K562 (cell line): Measurements from ENCODE around the gene SMAD3. TPM values are rescaled to one million over a fixed set of nuclear protein-coding genes. Genes with fewer than 3 reads are reported as not detected.

Experiments
- ATAC-seq: fragments of 200-7000 bp; cut with Tn5 transposase; 3 replicates; pipeline ENCODE4 v1.9.1; 2020; ENCODE audit warnings: moderate library complexity
- BruUV-seq: library from RNA; stranded (reverse); fragments of 400-500 nt; replicated peaks from 2 replicates; lab custom pipeline; 2021; lab: Mats Ljungman, UMichigan
- CTCF ChIA-PET: fragments of 300-600 bp; formaldehyde crosslinking; extraction: SDS; loops from one replicate; lab custom pipeline; 2021; ENCODE audit warnings: low intra/inter-chr PET ratio; lab: Yijun Ruan, JAX
- POLR2A ChIA-PET: fragments of 300-600, 350-650 bp; sonication (Branson Sonifier 250); formaldehyde crosslinking; extraction: SDS; loops from one replicate; lab custom pipeline; 2021; ENCODE audit warnings: antibody characterized with exemption, inconsistent platforms; lab: Yijun Ruan, JAX
- DNase-seq, 4 experiments: peaks; one replicate each; pipeline versions ENCODE4 v3.0.0 to v3.0.0-alpha.2; 2011 to 2018; ENCODE audit warnings: low spot score in 3 of 4, mixed read lengths in 3 of 4; ENCODE audit errors: extremely low read depth in 1 of 4
- FAIRE-seq: peaks from 2 replicates; lab custom pipeline; 2011; peaks lifted over from hg19 to GRCh38; lab: Jason Lieb, UNC
- H2AFZ ChIP-seq: 2 replicates; pipeline ENCODE4 v1.6.0; 2011; ENCODE audit warnings: low read depth, low read length, control low read depth, inconsistent platforms
- H3K27ac ChIP-seq: fragments of 200-600 bp; 3 replicates; pipeline ENCODE4 v1.8.0; 2011; ENCODE audit warnings: low read depth, mild to moderate bottlenecking, control low read depth, inconsistent platforms, low read length, moderate library complexity, mixed read lengths; ENCODE audit errors: extremely low read depth
- H3K27me3 ChIP-seq, 2 experiments: fragments of 300-600 bp in 1 of 2; 2 replicates in 1 of 2; 3 replicates in 1 of 2; pipeline versions ENCODE4 v1.6.0 to v1.8.0; 2011; ENCODE audit warnings: inconsistent platforms in 2 of 2, low read length in 2 of 2, mild to moderate bottlenecking in 1 of 2, mixed read lengths in 1 of 2, moderate library complexity in 1 of 2; ENCODE audit not compliant: control insufficient read depth in 2 of 2, insufficient read depth in 2 of 2
- H3K36me3 ChIP-seq: fragments of 300-600 bp; 3 replicates; pipeline ENCODE4 v1.8.0; 2011; ENCODE audit warnings: mild to moderate bottlenecking, low read length, inconsistent platforms; ENCODE audit not compliant: control insufficient read depth, insufficient read depth
- H3K4me1 ChIP-seq, 2 experiments: fragments of 200-600 bp in 1 of 2; replicated peaks in 1 of 2; 2 replicates in 1 of 2; 3 replicates in 1 of 2; pipeline versions ENCODE4 v1.5.1 to v1.8.0; 2011; ENCODE audit warnings: inconsistent platforms in 2 of 2, low read length in 2 of 2, mild to moderate bottlenecking in 1 of 2, mixed read lengths in 1 of 2, moderate library complexity in 1 of 2; ENCODE audit not compliant: control insufficient read depth in 2 of 2, insufficient read depth in 2 of 2
- H3K4me2 ChIP-seq: 2 replicates; pipeline ENCODE4 v1.6.1; 2011; ENCODE audit warnings: low read length, control low read depth, inconsistent platforms, mixed read lengths; ENCODE audit not compliant: insufficient read depth
- H3K4me3 ChIP-seq: fragments of 200-600 bp; sonication (generic), shearing (Covaris generic); 2 replicates; pipeline ENCODE4 v1.5.1; 2016; ENCODE audit warnings: control low read depth, inconsistent platforms
- H3K79me2 ChIP-seq: fragments of 200-600 bp; 3 replicates; pipeline ENCODE4 v1.8.0; 2011; ENCODE audit warnings: low read length, inconsistent platforms; ENCODE audit not compliant: control insufficient read depth, insufficient read depth
- H3K9ac ChIP-seq, 2 experiments: 2 replicates each; pipeline versions ENCODE4 v1.6.0 to v1.6.1; 2011; ENCODE audit warnings: low read depth in 2 of 2, low read length in 2 of 2, control low read depth in 1 of 2, inconsistent platforms in 1 of 2, mild to moderate bottlenecking in 1 of 2, mixed read lengths in 1 of 2; ENCODE audit not compliant: insufficient read depth in 1 of 2
- H3K9me1 ChIP-seq: one replicate; pipeline ENCODE4 v1.6.0; 2011; ENCODE audit warnings: inconsistent platforms, mild to moderate bottlenecking, low read length, moderate library complexity; ENCODE audit not compliant: control insufficient read depth, insufficient read depth
- H3K9me3 ChIP-seq: replicated peaks from 2 replicates; pipeline ENCODE4 v1.5.1; 2011; ENCODE audit warnings: low read depth, low read length, inconsistent platforms; ENCODE audit not compliant: control insufficient read depth, insufficient read depth
- H4K20me1 ChIP-seq: replicated peaks from 2 replicates; pipeline ENCODE4 v1.6.1; 2011; ENCODE audit warnings: low read length, inconsistent platforms, mixed read lengths; ENCODE audit not compliant: control insufficient read depth, insufficient read depth
- ARHGAP35 ChIP-seq: fragments of 450-650 bp; IDR thresholded peaks from 2 replicates; pipeline ENCODE4 v1.6.1; 2018; ENCODE audit not compliant: partially characterized antibody
- KDM1A ChIP-seq, 2 experiments: fragments of 450-650 bp; IDR thresholded peaks; 2 replicates each; pipeline ENCODE4 v1.6.1; 2016; ENCODE audit warnings: mild to moderate bottlenecking in 2 of 2
- WGBS: fragments of 100-300 bp; shearing (Covaris generic); methylation state at CpG from one replicate; pipeline ENCODE4 v1.1.6; 2016; ENCODE audit warnings: low coverage, mixed read lengths; ENCODE audit not compliant: insufficient coverage; ENCODE audit errors: missing lambda C conversion rate; 5-methylcytosine and 5-hydroxymethylcytosine counted together
- in situ Hi-C: fragments of 300-500 bp; cut with MboI; formaldehyde crosslinking; loops from 4 replicates; pipeline ENCODE4 v1.15.0; 2018; ENCODE audit warnings: inconsistent platforms, mixed read lengths
- intact Hi-C: fragments of 100-400 bp; cut with micrococcal nuclease; formaldehyde crosslinking; loops from 2 replicates; pipeline ENCODE4 v1.14.2; 2022
- polyA plus RNA-seq, 8 experiments: library from polyadenylated mRNA; depleted of rRNA in 4 of 8; stranded (reverse) in 5 of 8; unstranded in 3 of 8; fragments of >200 nt; fragmentation: Nextera tagmentation in 2 of 8; fragmentation: Illumina TruSeq in 1 of 8; extraction: Ambion mirVana in 2 of 8; extraction: Trizol in 1 of 8; gene quantifications; 2 replicates each; pipeline versions ENCODE4 v1.2.1 to v1.2.3, GENCODE V29; 2011 to 2014; ENCODE audit warnings: inconsistent platforms in 1 of 8, missing spikeins in 1 of 8
- total RNA-seq, 7 experiments: library from RNA; depleted of rRNA in 6 of 7; stranded (reverse); fragments of >200 nt in 6 of 7; fragmentation: Illumina TruSeq in 2 of 7; extraction: Trizol in 2 of 7; gene quantifications; 2 replicates each; pipeline versions ENCODE4 v1.2.1 to v1.2.3, GENCODE V29; 2011 to 2021; ENCODE audit warnings: low replicate concordance in 1 of 7
- TF ChIP-seq, protein P1 (sequence below): fragments of 250-450 bp; sonication (Bioruptor Pico); IDR thresholded peaks from 2 replicates; pipeline ENCODE4 v1.5.1; 2021; ENCODE audit warnings: mild to moderate bottlenecking
- TF ChIP-seq, protein P2 (sequence below): fragments of 250-450 bp; sonication (Bioruptor Pico); IDR thresholded peaks from 2 replicates; pipeline ENCODE4 v1.4.0; 2020; ENCODE audit warnings: mild to moderate bottlenecking, moderate library complexity
- TF ChIP-seq, protein P3 (sequence below): fragments of 250-450 bp; sonication (Bioruptor Pico); IDR thresholded peaks from 2 replicates; pipeline ENCODE4 v1.5.0; 2021

SMAD3 gene
- total and polyA plus RNA-seq, 9 of the 15 experiments (the other 6 are each of a cell fraction or from before 2014, with no cell fraction given): 4.3 to 39.2 (median 11.1) TPM

DNA sequence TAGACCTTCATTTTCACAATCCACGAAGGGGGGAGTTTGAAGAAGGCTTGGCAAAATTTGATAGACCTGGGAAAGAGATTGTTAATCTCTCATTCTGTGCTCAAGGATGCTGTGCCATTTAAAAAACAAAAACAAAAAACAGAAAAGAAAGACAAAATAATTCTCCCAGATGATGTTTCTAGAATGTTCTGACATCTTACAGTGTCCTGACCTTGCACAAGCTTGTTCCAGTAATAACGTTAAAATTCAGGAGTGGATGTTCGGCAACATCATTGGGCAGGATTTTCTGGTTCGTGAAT lies 79.9 kb downstream of the SMAD3 start:
- ChIA-PET CTCF (no interaction called here), POLR2A (interaction anchor here (0.6 kb wide), 1 partner anchor 289 kb away, joined by 3 read pairs; no protein-coding TSS in a partner anchor)
- Histone ChIP-seq H4K20me1 (peaks cover 53% of the 10 kb centered on the region), H3K9me3 (no peaks in the 10 kb centered on the region), H3K79me2 (peaks cover 13% of the 10 kb centered on the region; the same call in 2 of the 3 replicates), H3K4me2 (no peak overlapping the region), H3K4me3 (no peak overlapping the region), H3K9ac (no peak overlapping the region), H3K27ac (no peak overlapping the region), H3K27me3 (no peaks in the 10 kb centered on the region), H3K36me3 (no peaks in the 10 kb centered on the region), H3K9me1 (no peaks in the 10 kb centered on the region), H2AFZ (no peak overlapping the region), H3K4me1 (peaks cover 5 to 13% of the 10 kb centered on the region in 2 experiments)
- intact Hi-C loops (no loop called here), in situ Hi-C loops (no loop called here)
- ATAC-seq: no peak
- no peak for FAIRE-seq
- WGBS: 70% methylated on average over 4 of the region's 4 CpGs
- BruUV-seq: no TSS peak
- TF ChIP-seq, protein P1, sequence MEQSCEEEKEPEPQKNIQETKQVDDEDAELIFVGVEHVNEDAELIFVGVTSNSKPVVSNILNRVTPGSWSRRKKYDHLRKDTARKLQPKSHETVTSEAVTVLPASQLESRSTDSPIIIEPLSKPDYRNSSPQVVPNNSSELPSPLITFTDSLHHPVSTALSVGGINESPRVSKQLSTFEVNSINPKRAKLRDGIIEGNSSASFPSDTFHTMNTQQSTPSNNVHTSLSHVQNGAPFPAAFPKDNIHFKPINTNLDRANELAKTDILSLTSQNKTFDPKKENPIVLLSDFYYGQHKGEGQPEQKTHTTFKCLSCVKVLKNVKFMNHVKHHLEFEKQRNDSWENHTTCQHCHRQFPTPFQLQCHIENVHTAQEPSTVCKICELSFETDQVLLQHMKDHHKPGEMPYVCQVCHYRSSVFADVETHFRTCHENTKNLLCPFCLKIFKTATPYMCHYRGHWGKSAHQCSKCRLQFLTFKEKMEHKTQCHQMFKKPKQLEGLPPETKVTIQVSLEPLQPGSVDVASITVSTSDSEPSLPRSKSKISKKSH: no peak
- no peak for TF ChIP-seq ARHGAP35
- TF ChIP-seq, protein P2, sequence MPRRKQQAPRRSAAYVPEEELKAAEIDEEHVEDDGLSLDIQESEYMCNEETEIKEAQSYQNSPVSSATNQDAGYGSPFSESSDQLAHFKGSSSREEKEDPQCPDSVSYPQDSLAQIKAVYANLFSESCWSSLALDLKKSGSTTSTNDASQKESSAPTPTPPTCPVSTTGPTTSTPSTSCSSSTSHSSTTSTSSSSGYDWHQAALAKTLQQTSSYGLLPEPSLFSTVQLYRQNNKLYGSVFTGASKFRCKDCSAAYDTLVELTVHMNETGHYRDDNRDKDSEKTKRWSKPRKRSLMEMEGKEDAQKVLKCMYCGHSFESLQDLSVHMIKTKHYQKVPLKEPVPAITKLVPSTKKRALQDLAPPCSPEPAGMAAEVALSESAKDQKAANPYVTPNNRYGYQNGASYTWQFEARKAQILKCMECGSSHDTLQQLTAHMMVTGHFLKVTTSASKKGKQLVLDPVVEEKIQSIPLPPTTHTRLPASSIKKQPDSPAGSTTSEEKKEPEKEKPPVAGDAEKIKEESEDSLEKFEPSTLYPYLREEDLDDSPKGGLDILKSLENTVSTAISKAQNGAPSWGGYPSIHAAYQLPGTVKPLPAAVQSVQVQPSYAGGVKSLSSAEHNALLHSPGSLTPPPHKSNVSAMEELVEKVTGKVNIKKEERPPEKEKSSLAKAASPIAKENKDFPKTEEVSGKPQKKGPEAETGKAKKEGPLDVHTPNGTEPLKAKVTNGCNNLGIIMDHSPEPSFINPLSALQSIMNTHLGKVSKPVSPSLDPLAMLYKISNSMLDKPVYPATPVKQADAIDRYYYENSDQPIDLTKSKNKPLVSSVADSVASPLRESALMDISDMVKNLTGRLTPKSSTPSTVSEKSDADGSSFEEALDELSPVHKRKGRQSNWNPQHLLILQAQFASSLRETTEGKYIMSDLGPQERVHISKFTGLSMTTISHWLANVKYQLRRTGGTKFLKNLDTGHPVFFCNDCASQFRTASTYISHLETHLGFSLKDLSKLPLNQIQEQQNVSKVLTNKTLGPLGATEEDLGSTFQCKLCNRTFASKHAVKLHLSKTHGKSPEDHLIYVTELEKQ: no peak
- TF ChIP-seq, protein P3, sequence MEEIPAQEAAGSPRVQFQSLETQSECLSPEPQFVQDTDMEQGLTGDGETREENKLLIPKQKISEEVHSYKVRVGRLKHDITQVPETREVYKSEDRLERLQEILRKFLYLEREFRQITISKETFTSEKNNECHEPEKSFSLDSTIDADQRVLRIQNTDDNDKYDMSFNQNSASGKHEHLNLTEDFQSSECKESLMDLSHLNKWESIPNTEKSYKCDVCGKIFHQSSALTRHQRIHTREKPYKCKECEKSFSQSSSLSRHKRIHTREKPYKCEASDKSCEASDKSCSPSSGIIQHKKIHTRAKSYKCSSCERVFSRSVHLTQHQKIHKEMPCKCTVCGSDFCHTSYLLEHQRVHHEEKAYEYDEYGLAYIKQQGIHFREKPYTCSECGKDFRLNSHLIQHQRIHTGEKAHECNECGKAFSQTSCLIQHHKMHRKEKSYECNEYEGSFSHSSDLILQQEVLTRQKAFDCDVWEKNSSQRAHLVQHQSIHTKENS: no peak
- 0 out of 4 replicates have a peak, but pooled peaks of 1 of the 2 experiments have one; percentile 7 for TF ChIP-seq KDM1A (IDR thresholded peaks at IDR 0.05)
- DNase-seq: no peak
